Stimulated activated CD4-positive, alpha-beta T cell treated with anti-CD3 and anti-CD28 coated beads, TNF-alpha, amount 100 ng/mL, for 4 hours (primary cell): Measurements from ENCODE around the gene EPC2.

Experiments
- DNase-seq, 3 experiments: peaks; one replicate each; pipeline ENCODE4 v3.0.0-alpha.2; 2020; ENCODE audit warnings: low read depth in 3 of 3

Gene EPC2

DNA sequence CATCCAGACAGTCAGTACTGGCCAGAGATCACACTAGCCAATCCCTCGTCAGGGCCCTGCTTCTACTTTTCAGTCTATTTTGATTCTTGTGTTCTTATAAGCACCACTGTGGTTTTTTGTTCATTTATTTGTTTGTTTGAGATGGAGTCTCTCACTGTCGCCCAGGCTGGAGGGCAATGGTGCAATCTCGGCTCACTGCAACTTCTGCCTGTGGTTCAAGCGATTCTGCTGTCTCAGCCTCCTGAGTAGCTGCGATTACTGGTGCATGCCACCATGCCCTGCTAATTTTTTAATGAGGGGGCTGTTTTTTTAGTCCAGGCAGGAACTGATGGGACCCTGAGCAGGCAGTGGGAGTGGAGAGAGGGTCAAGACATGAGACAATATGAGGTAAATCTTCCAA is 165.5 kb downstream of the EPC2 start:
- DNase-seq: no peak

DNA sequence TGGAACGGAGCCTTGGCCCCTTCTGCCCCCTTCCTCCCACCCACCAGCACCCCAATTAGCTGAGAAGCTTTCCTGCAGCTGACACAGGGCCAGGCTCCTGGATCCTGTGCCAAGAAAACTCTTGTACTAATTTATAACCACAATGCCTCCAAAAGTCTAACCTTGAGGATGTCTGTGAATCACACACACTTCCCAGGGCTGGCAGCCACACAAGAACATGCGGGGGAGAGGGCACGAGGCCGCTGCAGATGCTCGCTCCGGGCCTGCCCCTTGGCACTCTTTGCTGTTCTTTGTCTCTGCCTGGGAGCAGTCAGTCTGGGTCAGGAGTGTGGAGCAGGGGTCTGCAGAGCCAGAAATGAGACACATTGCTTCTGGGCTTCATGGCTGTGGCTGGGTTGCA is 167.8 kb downstream of the EPC2 start:
- DNase-seq: no peak

DNA sequence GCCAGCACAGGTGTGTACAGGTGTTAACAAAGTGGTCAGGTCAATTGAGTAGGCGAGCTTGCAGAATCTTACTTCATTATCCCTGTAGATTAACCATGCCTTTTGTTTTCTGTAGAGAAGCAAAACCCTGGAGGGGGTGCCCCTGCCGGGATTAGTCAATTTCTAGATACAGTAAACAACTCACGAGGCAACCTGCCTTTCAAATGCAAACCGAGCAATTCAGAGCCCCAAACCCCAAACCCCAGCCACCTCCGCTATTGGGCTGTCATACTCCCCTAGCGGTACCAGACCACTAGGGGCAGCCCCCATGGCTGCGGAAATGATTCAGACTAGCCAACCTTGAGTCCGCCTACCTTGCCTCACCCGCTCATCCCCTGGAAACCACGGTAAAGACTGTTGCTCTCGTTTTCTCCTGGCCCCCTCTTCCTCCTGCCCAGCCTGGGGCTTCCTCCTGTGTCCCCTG is 169.1 kb downstream of the EPC2 start:
- peak; percentile 18 to 49 (median 24) for DNase-seq

DNA sequence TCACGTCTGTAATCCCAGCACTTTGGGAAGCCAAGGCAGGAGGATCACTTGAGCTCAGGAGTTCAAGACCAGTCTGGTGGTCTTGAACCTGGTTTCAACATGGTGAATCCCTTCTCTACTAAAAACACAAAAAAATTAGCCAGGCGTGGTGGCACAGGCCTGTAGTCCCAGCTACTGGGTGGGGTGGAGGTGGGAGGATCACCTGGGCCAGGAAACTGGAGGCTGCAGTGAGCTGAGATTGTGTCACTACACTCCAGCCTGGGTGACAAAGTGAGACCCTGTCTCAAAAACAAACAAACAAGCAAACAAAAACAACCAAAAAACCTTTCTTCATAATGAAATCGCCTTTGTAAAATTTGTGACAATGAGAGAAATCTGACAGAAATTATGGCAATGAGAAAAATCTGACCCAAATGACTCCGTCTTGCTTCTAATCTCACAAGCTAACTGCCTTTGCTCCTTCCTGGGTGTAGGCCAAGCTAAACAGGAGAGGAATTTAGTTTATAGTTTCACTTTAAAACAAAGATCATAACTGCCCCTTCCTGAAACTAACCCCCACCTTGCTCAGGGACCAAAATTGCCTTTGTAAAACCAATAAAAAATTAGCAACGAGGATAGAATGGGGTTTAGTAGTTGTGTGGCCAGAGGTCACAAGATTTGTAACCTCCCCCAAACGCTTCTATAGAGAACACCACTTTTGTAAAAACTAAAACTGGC is 169.8 kb downstream of the EPC2 start:
- no peak for DNase-seq

DNA sequence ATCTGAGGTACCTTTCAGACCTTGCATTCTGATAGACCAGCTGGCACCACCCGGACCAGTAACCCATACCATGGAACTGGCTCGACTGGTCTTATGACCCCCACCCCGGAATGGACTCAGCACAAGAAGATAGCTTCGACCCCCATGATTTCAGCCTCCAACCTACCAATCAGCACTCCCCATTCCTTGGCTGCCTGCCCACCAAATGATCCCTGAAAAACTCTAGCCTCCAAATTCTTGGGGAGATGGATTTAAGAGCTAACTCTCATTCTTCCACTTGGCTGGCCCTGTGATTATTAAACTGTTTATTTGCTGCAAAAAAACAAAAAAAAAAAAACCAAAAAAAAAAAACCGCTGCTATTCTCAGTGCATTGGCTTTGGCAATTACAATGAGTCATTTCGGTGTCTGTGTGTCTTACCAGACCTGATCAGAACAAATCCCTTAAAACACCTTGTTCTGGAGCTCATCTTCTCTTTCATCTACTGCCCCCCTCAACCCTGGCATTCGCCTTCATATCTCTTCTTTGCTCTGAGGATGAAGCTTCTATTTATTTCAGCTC is 170.4 kb downstream of the EPC2 start:
- DNase-seq: no peak

DNA sequence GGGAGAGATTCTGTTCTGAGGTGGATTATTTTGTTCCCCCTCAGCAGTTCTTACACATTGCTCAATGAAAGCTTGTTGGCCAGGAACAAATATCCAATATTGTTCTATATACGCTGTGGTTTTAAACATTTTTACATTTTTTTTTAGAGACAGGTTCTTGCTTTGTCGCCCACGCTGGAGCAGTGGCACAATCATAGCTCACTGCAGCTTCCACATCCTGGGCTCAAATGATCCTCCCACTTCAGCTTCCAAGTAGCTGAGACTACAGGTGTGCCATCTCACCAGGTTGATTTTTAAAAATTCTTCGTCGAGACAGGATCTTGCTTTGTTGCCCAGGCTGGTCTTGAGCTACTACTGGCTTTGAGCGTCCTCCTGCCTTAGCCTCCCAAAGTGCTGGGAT is 171.6 kb downstream of the EPC2 start:
- DNase-seq: no peak

DNA sequence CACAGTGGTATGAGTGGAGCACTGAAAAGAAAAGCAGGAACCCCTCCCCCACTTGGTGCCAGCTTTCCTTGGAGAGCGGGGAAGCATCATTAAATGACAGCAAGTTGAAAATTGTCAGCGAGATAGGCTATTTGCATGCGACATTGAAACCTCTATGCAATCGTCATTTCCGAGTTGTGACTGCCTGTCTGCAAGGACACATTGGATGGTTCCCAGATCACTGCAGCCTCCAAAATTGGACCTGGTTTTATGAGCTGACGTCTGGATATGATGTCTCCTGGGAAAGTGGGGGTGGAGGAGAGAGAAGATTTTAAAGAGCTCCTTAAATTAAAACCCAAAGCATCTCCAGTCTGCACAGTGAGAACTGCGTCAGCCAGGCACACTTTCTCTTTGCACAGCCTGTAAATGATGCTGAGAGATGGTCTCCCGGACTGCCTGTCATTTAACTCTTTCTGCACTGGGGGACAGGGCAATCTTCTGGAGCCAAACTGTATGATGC is 172.7 kb downstream of the EPC2 start:
- no peak for DNase-seq

DNA sequence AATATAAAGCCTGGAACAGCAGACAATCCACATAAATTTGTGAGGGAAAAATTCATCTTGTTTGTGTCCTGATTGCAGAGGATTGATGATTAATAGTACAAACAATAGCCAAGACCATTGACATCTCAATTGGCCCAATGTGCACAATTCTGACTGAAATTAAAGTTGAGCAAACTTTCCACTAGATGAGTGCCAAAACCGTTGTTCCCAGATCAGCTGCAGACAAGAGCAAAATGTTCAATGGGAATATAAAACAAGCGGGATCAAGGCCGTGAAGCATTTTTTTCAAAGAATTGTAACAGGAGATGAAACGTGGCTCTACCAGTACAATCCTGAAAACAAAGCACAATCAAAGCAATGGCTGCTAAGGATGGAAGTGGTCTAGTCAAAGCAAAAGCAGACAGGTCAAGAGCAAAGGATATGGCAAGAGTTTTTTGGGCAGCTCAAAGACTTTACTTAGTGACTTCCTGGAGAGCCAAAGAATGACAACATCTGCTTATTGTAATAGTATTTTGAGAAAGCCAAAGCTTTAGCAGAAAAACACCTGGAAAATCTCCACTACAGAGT is 174.6 kb downstream of the EPC2 start:
- DNase-seq: no peak

DNA sequence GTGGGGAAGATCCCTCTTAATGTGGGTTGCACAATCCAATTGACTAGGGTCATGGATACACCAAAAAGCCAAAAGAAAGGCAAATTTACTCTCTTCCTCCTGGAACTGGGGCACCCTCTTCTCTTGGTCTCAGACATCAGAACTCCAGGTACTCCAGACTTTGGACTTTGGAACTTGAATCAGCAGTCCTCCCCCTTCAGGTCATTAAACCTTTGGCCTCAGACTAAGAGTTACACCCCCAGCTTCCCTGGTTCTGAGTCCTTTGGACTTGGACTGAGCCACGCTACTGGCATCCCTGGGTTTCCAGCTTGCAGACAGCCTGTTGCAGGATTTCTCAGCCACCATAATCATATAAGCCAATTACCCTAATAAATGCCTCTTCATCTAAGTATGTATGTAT is 179.6 kb downstream of the EPC2 start:
- DNase-seq: no peak

DNA sequence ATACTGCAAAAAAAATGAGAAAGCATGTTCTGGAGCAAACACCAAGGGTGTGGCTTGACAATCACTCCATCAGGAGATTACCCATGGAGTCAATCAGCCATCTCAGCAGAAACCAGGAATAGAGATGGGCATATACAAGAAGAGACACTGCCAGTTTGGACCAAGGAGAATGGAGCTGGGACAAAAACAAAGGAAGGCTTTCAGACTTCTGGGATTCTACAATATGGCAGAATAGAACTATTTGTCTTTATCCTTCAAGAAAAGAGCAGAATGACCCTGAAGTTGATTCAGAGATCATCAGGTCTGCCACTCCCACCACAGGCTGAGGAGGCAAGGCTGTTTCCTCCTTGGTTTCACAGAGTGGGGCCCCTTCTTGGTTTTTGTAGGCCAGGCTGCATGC is 182.2 kb downstream of the EPC2 start:
- DNase-seq: no peak

DNA sequence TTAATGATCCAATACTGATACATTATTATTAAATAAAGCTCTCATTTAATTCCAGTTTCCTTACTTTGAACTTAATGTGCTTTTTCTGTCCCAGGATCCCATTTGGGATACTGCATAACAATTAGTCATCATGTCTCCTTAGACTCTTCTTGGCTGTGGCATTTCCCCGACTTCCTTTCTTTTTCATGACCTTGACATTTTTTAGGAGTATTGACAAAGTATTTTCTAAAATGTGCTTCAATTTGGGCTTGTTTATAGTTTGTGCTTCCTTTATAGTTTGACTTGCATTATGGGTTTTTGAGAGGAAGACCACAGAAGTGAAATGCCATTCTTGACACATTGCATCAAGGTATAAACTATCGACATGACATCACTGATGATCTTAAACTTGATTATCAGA is 184.4 kb downstream of the EPC2 start:
- no peak for DNase-seq

DNA sequence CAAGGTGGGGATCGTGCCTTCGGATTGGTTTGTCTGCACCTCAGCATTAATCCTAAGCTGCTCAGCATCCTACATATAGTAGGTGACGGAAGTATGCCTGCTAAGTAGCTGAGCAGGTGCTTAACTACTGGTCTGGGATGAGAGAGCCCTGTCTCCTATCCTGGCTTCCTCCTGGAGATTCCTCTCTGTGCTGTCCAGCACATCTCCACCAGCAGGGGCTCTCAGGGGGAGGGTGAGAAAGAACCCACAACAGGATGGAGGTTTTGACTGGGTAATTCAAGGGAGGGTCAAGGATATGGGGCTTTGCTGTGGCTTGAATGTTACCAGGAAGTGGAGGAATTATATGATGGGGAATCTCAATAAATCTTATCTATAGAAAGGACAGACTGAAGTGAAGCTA is 185.1 kb downstream of the EPC2 start:
- no peak for DNase-seq

DNA sequence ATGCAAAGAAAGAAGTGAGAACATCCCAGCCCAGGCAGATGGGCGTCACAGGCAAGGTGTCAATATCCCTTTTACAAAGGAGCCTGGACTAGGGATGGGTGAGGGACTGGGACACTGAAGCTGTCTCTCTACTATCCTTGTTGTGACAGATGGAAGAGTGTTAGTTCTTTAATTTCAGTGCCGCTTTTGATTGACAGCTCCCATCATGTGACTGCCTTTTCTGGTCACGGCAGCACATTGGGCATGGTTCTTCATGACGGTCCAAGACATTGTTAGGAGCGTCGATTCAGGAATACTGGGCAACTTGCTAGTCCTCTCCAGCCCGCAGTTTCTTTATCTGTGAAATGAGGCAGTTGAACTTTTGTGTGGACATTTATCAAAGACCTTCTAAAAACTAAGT is 188.1 kb downstream of the EPC2 start:
- no peak for DNase-seq
